SIG-M5 (cell line): Measurements from ENCODE around the gene CBX4.
"Not testable (repeated sequence)": the region's sequence is repeated elsewhere in the genome, so short reads cannot be mapped to it uniquely, and the experiment has no call there.

Source experiments
- DNase-seq: peaks from one replicate; lab custom pipeline; 2025; lab: John Stamatoyannopoulos, UW

The CBX4 gene

GRCh38 chr17:79859676-79860615 is 20.7 kb upstream of the CBX4 start:
- DNase-seq, result no peak

GRCh38 chr17:79857095-79857494 is 17.9 kb upstream of the CBX4 start:
- DNase-seq, result no peak

GRCh38 chr17:79855331-79856124 is 16.3 kb upstream of the CBX4 start:
- DNase-seq, result no peak

- no peak for DNase-seq
These were observed 15.1 kb upstream of the CBX4 start for GRCh38 chr17:79854080-79855060.

GRCh38 chr17:79853168-79853567 is 13.9 kb upstream of the CBX4 start:
- not testable (repeated sequence) for DNase-seq

GRCh38 chr17:79852748-79853147 is 13.5 kb upstream of the CBX4 start:
- DNase-seq, result no peak

- DNase-seq, result no peak
These were observed 12.2 kb upstream of the CBX4 start for GRCh38 chr17:79851461-79851817.

- DNase-seq, result no peak
These were observed 11.6 kb upstream of the CBX4 start for GRCh38 chr17:79850571-79851460.

GRCh38 chr17:79849953-79850352 is 10.7 kb upstream of the CBX4 start:
- DNase-seq, result no peak

GRCh38 chr17:79848370-79848766 is 9.1 kb upstream of the CBX4 start:
- DNase-seq, result no peak

- no peak for DNase-seq
These were observed 8.6 kb upstream of the CBX4 start for GRCh38 chr17:79847698-79848369.

- DNase-seq, result no peak
These were observed 6.3 kb upstream of the CBX4 start for GRCh38 chr17:79845601-79845949.

GRCh38 chr17:79844869-79845600 is 5.8 kb upstream of the CBX4 start:
- no peak for DNase-seq

GRCh38 chr17:79843816-79844800 is 4.9 kb upstream of the CBX4 start:
- no peak for DNase-seq

GRCh38 chr17:79843474-79843815 is 4.2 kb upstream of the CBX4 start:
- DNase-seq, result no peak

- no peak for DNase-seq
These were observed 3.6 kb upstream of the CBX4 start for GRCh38 chr17:79842656-79843473.

- no peak for DNase-seq
These were observed 3.0 kb upstream of the CBX4 start for GRCh38 chr17:79842136-79842655.
